ENCODE results near the gene TMPRSS2.

The TMPRSS2 gene

DNA sequence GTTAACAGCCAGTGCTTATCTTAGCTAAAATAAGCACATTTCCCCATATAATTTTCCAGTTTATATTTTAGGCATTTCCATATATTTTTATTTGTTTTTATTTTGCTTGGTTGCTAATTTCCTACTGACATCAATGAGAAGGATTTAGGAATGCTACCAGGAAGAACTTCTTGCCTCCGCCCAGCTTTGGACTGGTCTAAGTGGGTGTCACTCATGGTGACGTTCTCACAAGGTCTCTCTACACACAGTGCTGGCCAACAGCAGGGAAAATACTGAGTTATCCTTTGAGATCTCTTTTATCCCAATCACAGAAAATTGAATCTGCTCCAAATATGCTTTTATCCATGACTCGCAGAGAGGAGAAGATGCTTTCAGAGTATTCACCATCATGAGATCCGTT, 68.7 kb downstream of the TMPRSS2 start:
- TF ChIP-seq GATA3 (IDR thresholded peaks at IDR 0.05; ENCODE audit: low read depth, low read length) (no peak), GATA2 (IDR thresholded peaks at IDR 0.05; ENCODE audit: low read depth, low read length) (no peak)

GRCh38 chr21:41438425-41439113, 69.4 kb downstream of the TMPRSS2 start:
- TF ChIP-seq GATA3 (IDR thresholded peaks at IDR 0.05; ENCODE audit: low read depth, low read length) (no peak), GATA2 (IDR thresholded peaks at IDR 0.05; ENCODE audit: low read depth, low read length) (no peak)

DNA sequence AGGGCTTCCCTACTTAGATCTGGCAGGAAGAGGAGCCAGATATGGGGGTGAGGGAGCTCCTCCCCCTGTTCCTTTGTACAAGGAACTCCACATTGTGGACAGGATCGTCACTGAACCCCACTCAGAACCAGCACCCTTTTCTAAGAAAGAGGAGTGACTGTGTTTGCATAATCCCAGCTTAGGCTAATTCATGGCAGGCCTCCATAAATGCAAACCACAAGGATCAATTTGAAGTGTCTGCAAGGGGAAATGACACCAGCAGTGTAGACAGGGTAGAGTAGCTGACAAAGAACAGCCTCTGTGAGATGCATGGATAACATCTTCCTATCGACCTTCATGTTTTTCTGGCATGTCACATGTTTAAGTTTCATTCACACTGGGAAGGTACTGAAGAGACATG, 70.2 kb downstream of the TMPRSS2 start:
- TF ChIP-seq GATA3 (IDR thresholded peaks at IDR 0.05; ENCODE audit: low read depth, low read length) (no peak), GATA2 (IDR thresholded peaks at IDR 0.05; ENCODE audit: low read depth, low read length) (no peak)

GRCh38 chr21:41435706-41436105, 72.3 kb downstream of the TMPRSS2 start:
- no peak for TF ChIP-seq GATA2 (IDR thresholded peaks at IDR 0.05; ENCODE audit: low read depth, low read length)
- no peak for TF ChIP-seq GATA3 (IDR thresholded peaks at IDR 0.05; ENCODE audit: low read depth, low read length)

GRCh38 chr21:41433566-41433965, 74.4 kb downstream of the TMPRSS2 start:
- no peak for TF ChIP-seq GATA3 (IDR thresholded peaks at IDR 0.05; ENCODE audit: low read depth, low read length)

- TF ChIP-seq GATA2 (IDR thresholded peaks at IDR 0.05; ENCODE audit: low read depth, low read length) (no peak), GATA3 (IDR thresholded peaks at IDR 0.05; ENCODE audit: low read depth, low read length) (no peak)
Measured at GRCh38 chr21:41432562-41433460, 75.1 kb downstream of the TMPRSS2 start.

DNA sequence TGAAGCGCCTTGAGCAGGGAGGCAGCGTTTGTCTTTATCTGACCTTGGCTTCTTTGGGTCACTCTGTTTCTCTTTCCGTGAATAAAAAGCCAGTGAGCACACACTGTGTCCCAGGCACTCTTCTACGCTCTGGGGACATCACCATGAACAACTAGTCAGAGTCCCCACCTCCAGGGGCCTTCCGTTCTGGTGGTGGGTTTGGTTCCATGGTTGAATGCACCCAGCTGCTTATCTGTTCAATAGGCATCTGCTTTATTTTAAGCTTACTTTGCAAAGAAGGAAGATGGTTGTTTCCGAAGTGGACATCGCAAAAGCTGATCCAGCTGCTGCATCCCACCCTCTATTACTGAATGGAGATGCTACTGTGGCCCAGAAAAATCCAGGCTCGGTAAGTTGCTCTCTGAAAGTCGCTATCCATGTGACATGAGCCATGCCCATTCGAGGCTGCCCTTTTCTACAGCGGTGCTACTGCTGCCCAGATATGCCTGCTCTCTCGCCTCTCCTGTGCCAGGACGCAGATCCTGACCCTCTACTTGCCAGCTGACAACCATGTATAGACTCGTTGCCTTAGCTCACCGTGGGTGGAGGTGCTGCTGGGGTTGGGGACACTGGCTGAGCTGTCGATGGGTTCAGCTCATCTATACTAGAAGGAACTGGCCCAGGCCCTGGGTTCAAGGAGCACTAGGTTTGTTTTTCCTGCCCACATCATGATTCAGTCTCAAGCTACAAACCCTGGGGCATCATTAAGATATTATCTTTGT, 76.0 kb downstream of the TMPRSS2 start:
- TF ChIP-seq GATA2 (IDR thresholded peaks at IDR 0.05; ENCODE audit: low read depth, low read length) (no peak), GATA3 (IDR thresholded peaks at IDR 0.05; ENCODE audit: low read depth, low read length) (no peak)

- TF ChIP-seq GATA2 (IDR thresholded peaks at IDR 0.05; ENCODE audit: low read depth, low read length), result no peak
- TF ChIP-seq GATA3 (IDR thresholded peaks at IDR 0.05; ENCODE audit: low read depth, low read length), result no peak
Measured at GRCh38 chr21:41429925-41430491, 78.0 kb downstream of the TMPRSS2 start.

GRCh38 chr21:41429305-41429704, 78.7 kb downstream of the TMPRSS2 start:
- TF ChIP-seq GATA3 (IDR thresholded peaks at IDR 0.05; ENCODE audit: low read depth, low read length), result no peak
- no peak for TF ChIP-seq GATA2 (IDR thresholded peaks at IDR 0.05; ENCODE audit: low read depth, low read length)

DNA sequence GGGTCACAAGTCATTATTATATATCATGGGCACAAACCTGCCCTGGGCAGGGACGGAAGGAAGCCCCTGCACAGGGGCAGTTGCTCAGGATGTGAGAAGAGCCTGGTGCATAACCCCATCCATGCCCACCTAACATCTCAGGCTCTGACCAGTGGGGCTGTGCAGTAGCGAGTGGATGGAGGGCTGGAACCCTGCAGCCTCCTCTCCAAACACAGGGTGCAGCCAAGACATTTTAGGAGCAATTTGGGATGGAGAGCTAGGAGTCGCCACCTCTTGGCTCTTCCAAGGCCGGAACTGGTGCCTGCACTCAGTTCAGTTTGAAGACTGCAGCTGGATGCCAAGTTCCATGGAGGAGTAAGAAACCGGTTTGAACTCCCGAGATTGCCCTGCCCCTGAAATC, 79.1 kb downstream of the TMPRSS2 start:
- no peak for TF ChIP-seq GATA2 (IDR thresholded peaks at IDR 0.05; ENCODE audit: low read depth, low read length)
- TF ChIP-seq GATA3 (IDR thresholded peaks at IDR 0.05; ENCODE audit: low read depth, low read length), result no peak

DNA sequence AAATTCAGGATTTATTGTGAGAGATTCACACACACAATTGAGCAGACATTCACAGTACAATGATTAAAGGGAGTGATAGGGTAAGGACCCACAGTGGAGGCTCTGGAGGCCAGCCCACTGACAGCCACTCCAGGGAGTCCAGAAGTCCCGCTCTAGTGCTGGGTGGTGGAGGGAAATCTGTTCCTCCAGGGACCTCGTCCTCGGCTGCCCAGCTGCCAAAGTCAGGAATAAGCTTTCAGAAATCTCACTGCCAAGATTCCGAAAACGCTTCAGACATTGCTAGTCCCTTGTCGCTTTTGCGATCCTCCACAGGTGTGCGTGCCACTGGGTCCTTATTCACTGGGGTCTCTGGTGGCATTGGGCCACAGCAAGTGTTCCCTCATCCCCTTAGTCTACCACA, 79.6 kb downstream of the TMPRSS2 start:
- TF ChIP-seq GATA2 (IDR thresholded peaks at IDR 0.05; ENCODE audit: low read depth, low read length) (no peak), GATA3 (IDR thresholded peaks at IDR 0.05; ENCODE audit: low read depth, low read length) (no peak)

DNA sequence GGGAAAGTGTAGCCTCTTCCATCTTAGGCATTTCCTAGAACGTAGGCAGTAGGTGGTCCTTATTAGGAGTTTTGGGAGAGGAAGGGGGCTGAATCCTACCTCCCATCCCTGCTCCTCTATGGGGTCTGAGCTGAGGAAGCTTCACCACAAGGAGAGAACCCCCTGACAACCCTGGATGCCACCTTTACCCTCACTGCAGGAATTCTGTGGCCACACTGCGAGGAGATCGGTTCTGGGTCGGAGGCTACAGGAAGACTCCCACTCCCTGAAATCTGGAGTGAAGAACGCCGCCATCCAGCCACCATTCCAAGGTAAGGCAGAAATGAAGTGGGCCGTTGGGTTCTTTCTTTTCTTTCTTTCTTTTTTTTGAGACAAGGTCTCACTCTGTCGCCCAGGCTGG, 80.4 kb downstream of the TMPRSS2 start:
- TF ChIP-seq GATA3 (IDR thresholded peaks at IDR 0.05; ENCODE audit: low read depth, low read length), result no peak
- no peak for TF ChIP-seq GATA2 (IDR thresholded peaks at IDR 0.05; ENCODE audit: low read depth, low read length)

DNA sequence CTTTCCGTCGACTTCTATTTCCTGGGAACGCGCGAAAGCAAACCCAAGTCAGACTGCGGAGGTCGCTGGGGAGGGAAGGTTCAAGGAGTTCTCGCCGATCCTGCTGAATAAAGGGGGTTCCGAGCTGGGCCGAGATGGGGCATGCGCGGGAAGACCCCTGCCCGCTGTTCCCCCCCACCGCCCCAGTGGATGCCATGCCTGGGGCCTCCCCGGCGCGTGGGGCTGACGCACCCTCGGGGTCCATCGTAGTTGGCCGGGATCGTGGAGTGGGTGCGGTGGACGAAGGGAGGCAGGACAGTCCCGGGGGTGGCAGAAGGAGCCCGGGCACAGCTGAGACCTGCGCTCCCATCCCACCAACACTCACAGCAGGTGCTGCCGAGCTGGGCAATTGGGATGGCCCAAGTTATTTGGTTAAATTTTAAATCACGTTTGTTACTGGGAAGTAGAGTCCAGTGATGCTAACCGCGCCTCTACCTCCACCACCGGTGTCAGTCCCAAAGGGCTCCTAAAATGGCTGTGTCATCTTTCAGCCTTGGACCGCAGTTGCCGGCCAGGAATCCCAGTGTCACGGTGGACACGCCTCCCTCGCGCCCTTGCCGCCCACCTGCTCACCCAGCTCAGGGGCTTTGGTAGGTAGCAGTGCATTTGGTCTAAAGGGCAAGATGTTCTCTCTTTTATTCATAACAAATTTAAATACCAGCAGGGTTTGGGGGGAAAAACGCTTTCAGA, 81.1 kb downstream of the TMPRSS2 start:
- TF ChIP-seq GATA3 (IDR thresholded peaks at IDR 0.05; ENCODE audit: low read depth, low read length) (no peak), GATA2 (IDR thresholded peaks at IDR 0.05; ENCODE audit: low read depth, low read length) (no peak)

Measured in SH-SY5Y (cell line).